CD8-positive, alpha-beta memory T cell (primary cell): Measurements from ENCODE around the gene CPLX3. TPM values are rescaled to one million over a fixed set of nuclear protein-coding genes. Genes with fewer than 3 reads are reported as not detected.

Source experiments
- CTCF ChIA-PET: fragments of 350-600 bp; sonication (Branson Sonifier 250); formaldehyde crosslinking; loops from one replicate; lab custom pipeline; 2021; ENCODE audit warnings: antibody characterized with exemption; lab: Charles Lee
- POLR2A ChIA-PET: fragments of 350-600 bp; sonication (Branson Sonifier 250); formaldehyde crosslinking; loops from one replicate; lab custom pipeline; 2021; ENCODE audit warnings: antibody characterized with exemption; lab: Charles Lee
- DNase-seq, 5 donors: peaks; one replicate each; pipeline versions ENCODE4 v3.0.0 to v3.0.0-alpha.2; 2020 to 2022; ENCODE audit warnings: mixed read lengths in 1 of 5
- H3K27ac ChIP-seq: one replicate; pipeline ENCODE4 v1.7.0; 2013; ENCODE audit warnings: low read depth, mild to moderate bottlenecking, low read length, moderate library complexity
- H3K27me3 ChIP-seq: 2 replicates; pipeline ENCODE4 v1.7.0; 2013; ENCODE audit warnings: low read length, mild to moderate bottlenecking; ENCODE audit not compliant: insufficient read depth, poor library complexity, severe bottlenecking
- H3K36me3 ChIP-seq: 2 replicates; pipeline ENCODE4 v1.7.0; 2013; ENCODE audit warnings: mild to moderate bottlenecking, low read length, moderate library complexity; ENCODE audit not compliant: insufficient read depth
- H3K4me1 ChIP-seq: 2 replicates; pipeline ENCODE4 v1.7.0; 2013; ENCODE audit warnings: mild to moderate bottlenecking, low read length, moderate library complexity; ENCODE audit not compliant: insufficient read depth
- H3K4me3 ChIP-seq: 2 replicates; pipeline ENCODE4 v1.7.0; 2013; ENCODE audit warnings: mild to moderate bottlenecking, low read length
- H3K9me3 ChIP-seq: 2 replicates; pipeline ENCODE4 v1.7.0; 2013; ENCODE audit warnings: mild to moderate bottlenecking, low read length
- H3K27ac Mint-ChIP-seq, 8 donors: one replicate each; pipeline ENCODE4 v1.8.0; 2020 to 2021; ENCODE audit warnings: mixed read lengths in 8 of 8, mild to moderate bottlenecking in 6 of 8, inconsistent platforms in 3 of 8, moderate library complexity in 3 of 8
- H3K27me3 Mint-ChIP-seq, 2 donors: one replicate each; pipeline ENCODE4 v1.8.0; 2020 to 2021; ENCODE audit warnings: mixed read lengths in 2 of 2, mild to moderate bottlenecking in 1 of 2, moderate library complexity in 1 of 2
- H3K36me3 Mint-ChIP-seq, 3 donors: one replicate each; pipeline ENCODE4 v1.8.0; 2020 to 2021; ENCODE audit warnings: mixed read lengths in 3 of 3, inconsistent platforms in 1 of 3, mild to moderate bottlenecking in 1 of 3
- H3K4me1 Mint-ChIP-seq, 3 donors: one replicate each; pipeline ENCODE4 v1.8.0; 2020 to 2021; ENCODE audit warnings: mixed read lengths in 3 of 3, inconsistent platforms in 1 of 3, mild to moderate bottlenecking in 1 of 3
- H3K4me3 Mint-ChIP-seq, 7 donors: one replicate each; pipeline ENCODE4 v1.8.0; 2020 to 2021; ENCODE audit warnings: mixed read lengths in 7 of 7, mild to moderate bottlenecking in 6 of 7, moderate library complexity in 4 of 7, inconsistent platforms in 2 of 7
- H3K9me3 Mint-ChIP-seq, 5 donors: one replicate each; pipeline ENCODE4 v1.8.0; 2020 to 2022; ENCODE audit warnings: mixed read lengths in 5 of 5, mild to moderate bottlenecking in 3 of 5, moderate library complexity in 2 of 5, inconsistent platforms in 1 of 5
- polyA plus RNA-seq: library from polyadenylated mRNA; unstranded; fragments of 300-500 nt; fragmentation: Illumina TruSeq; gene quantifications from one replicate; pipeline ENCODE4 v1.2.3, GENCODE V29; 2021
- total RNA-seq, 2 experiments: library from RNA; stranded (reverse); gene quantifications; one replicate each; pipeline ENCODE4 v1.2.3, GENCODE V29; 2021

The CPLX3 gene
- total and polyA plus RNA-seq, 3 experiments from 2014 or later = not detected

- H3K36me3 Mint-ChIP-seq = peaks cover 0 to 27% (median 10%) of the 10 kb centered on the region in 3 donors
- H3K4me3 Mint-ChIP-seq = peak overlapping the region; percentile 85 to 97 (median 91)
- peaks cover 0 to 5% of the 10 kb centered on the region in 2 donors for H3K27me3 Mint-ChIP-seq
- CTCF ChIA-PET = interaction anchor here (1.0 to 15.8 kb wide), 6 partner anchors 9 to 157 kb away, joined by 3 to 1086 read pairs (median 13); partner anchors contain the start of genes COX5A and CSK
- peak in 2 of 5 donors; percentile 37 to 39 for DNase-seq
- H3K4me1 Mint-ChIP-seq = peaks cover 91 to 95% (median 92%) of the 10 kb centered on the region in 3 donors
- Histone ChIP-seq H3K27me3 (no peaks in the 10 kb centered on the region), H3K9me3 (no peaks in the 10 kb centered on the region), H3K27ac (peak overlapping the region; percentile 69), H3K36me3 (peaks cover 11% of the 10 kb centered on the region), H3K4me1 (peaks cover 92% of the 10 kb centered on the region), H3K4me3 (peak overlapping the region; percentile 80)
- no peaks in the 10 kb centered on the region for H3K9me3 Mint-ChIP-seq
- POLR2A ChIA-PET = interaction anchor here (0.5 to 5.9 kb wide), 6 partner anchors 7 to 140 kb away, joined by 6 to 89 read pairs (median 12); partner anchors contain the start of gene CSK
- peak overlapping the region; percentile 92 to 99 (median 98) for H3K27ac Mint-ChIP-seq
Measured at GRCh38 chr15:74789171-74789631, 37.2 kb upstream of the CPLX3 start.

GRCh38 chr15:74789741-74790079, 36.7 kb upstream of the CPLX3 start:
- no peaks in the 10 kb centered on the region for H3K27me3 ChIP-seq
- peak overlapping the region; percentile 85 to 97 (median 91) for H3K4me3 Mint-ChIP-seq
- H3K4me1 Mint-ChIP-seq = peaks cover 92 to 96% (median 93%) of the 10 kb centered on the region in 3 donors
- peak overlapping the region; percentile 92 to 99 (median 98) for H3K27ac Mint-ChIP-seq
- peaks cover 0 to 25% (median 10%) of the 10 kb centered on the region in 3 donors for H3K36me3 Mint-ChIP-seq
- no peaks in the 10 kb centered on the region for H3K9me3 Mint-ChIP-seq
- peaks cover 11% of the 10 kb centered on the region for H3K36me3 ChIP-seq
- H3K27ac ChIP-seq = peak overlapping the region; percentile 12
- no peaks in the 10 kb centered on the region for H3K9me3 ChIP-seq
- no peak for DNase-seq
- POLR2A ChIA-PET = interaction anchor here (1.0 to 5.9 kb wide), 3 partner anchors 8 to 19 kb away, joined by 6 to 89 read pairs (median 8); partner anchors contain the start of gene CSK
- peaks cover 97% of the 10 kb centered on the region for H3K4me1 ChIP-seq
- CTCF ChIA-PET = interaction anchor here (1.0 to 15.8 kb wide), 6 partner anchors 9 to 158 kb away, joined by 3 to 1086 read pairs (median 6); partner anchors contain the start of genes COX5A and CSK
- peak overlapping the region; percentile 80 for H3K4me3 ChIP-seq
- H3K27me3 Mint-ChIP-seq = peaks cover 0 to 5% of the 10 kb centered on the region in 2 donors

- Histone ChIP-seq H3K9me3 (no peaks in the 10 kb centered on the region), H3K4me1 (peaks cover 99% of the 10 kb centered on the region), H3K27me3 (no peaks in the 10 kb centered on the region), H3K36me3 (peaks cover 11% of the 10 kb centered on the region), H3K27ac (peak overlapping the region; percentile 12), H3K4me3 (peak overlapping the region; percentile 80)
- Mint-ChIP-seq H3K27ac (peak overlapping the region; percentile 92 to 99 (median 98)), H3K9me3 (no peaks in the 10 kb centered on the region), H3K27me3 (peaks cover 0 to 3% of the 10 kb centered on the region in 2 donors), H3K36me3 (peaks cover 0 to 26% (median 8%) of the 10 kb centered on the region in 3 donors), H3K4me3 (peak overlapping the region; percentile 85 to 97 (median 91)), H3K4me1 (peaks cover 92 to 96% (median 93%) of the 10 kb centered on the region in 3 donors)
- CTCF ChIA-PET = interaction anchor here (1.2 to 15.8 kb wide), 4 partner anchors 9 to 158 kb away, joined by 3 to 1086 read pairs (median 4); partner anchors contain the start of gene CSK
- POLR2A ChIA-PET = interaction anchor here (0.6 to 5.9 kb wide), 3 partner anchors 8 to 71 kb away, joined by 5 to 89 read pairs (median 8); partner anchors contain the start of gene CSK
- peak in 1 of 5 donors; percentile 34 for DNase-seq
Measured at GRCh38 chr15:74790080-74790916, 36.1 kb upstream of the CPLX3 start.

GRCh38 chr15:74791007-74791406, 35.4 kb upstream of the CPLX3 start:
- no peak for DNase-seq
- CTCF ChIA-PET = interaction anchor here (1.2 to 15.8 kb wide), 3 partner anchors 8 to 112 kb away, joined by 3 to 1086 read pairs (median 5); partner anchors contain the start of gene CSK
- H3K27me3 Mint-ChIP-seq = peaks cover 0 to 3% of the 10 kb centered on the region in 2 donors
- Histone ChIP-seq H3K27ac (no peak overlapping the region), H3K4me1 (peaks cover 99% of the 10 kb centered on the region), H3K36me3 (peaks cover 11% of the 10 kb centered on the region), H3K4me3 (peak overlapping the region; percentile 3), H3K27me3 (no peaks in the 10 kb centered on the region), H3K9me3 (no peaks in the 10 kb centered on the region)
- peaks cover 90 to 96% (median 92%) of the 10 kb centered on the region in 3 donors for H3K4me1 Mint-ChIP-seq
- peaks cover 0 to 26% (median 6%) of the 10 kb centered on the region in 3 donors for H3K36me3 Mint-ChIP-seq
- H3K4me3 Mint-ChIP-seq = peak overlapping the region; percentile 68 to 95 (median 85)
- H3K9me3 Mint-ChIP-seq = no peaks in the 10 kb centered on the region
- peak overlapping the region; percentile 81 to 99 (median 97) for H3K27ac Mint-ChIP-seq
- POLR2A ChIA-PET = interaction anchor here (2.0 to 5.9 kb wide), 2 partner anchors 9 to 14 kb away, joined by 8 to 89 read pairs; partner anchors contain the start of gene CSK

GRCh38 chr15:74791667-74792066, 34.8 kb upstream of the CPLX3 start:
- Histone ChIP-seq H3K9me3 (no peaks in the 10 kb centered on the region), H3K4me3 (peak overlapping the region; percentile 3), H3K27me3 (no peaks in the 10 kb centered on the region), H3K27ac (no peak overlapping the region), H3K36me3 (peaks cover 11% of the 10 kb centered on the region), H3K4me1 (peaks cover 99% of the 10 kb centered on the region)
- Mint-ChIP-seq H3K36me3 (peaks cover 0 to 30% (median 7%) of the 10 kb centered on the region in 3 donors), H3K4me1 (peaks cover 90 to 96% (median 94%) of the 10 kb centered on the region in 3 donors), H3K27me3 (peaks cover 0 to 3% of the 10 kb centered on the region in 2 donors), H3K27ac (peak overlapping the region; percentile 81 to 98 (median 93)), H3K9me3 (no peaks in the 10 kb centered on the region), H3K4me3 (peak overlapping the region; percentile 68 to 95 (median 85))
- ChIA-PET CTCF (interaction anchor here (3.4 to 15.8 kb wide), 2 partner anchors 15 to 159 kb away, joined by 19 to 1086 read pairs; partner anchors contain the start of gene CSK), POLR2A (interaction anchor here (0.7 to 5.9 kb wide), 3 partner anchors 10 to 20 kb away, joined by 4 to 89 read pairs (median 15); partner anchors contain the start of gene CSK)
- DNase-seq = no peak

- Mint-ChIP-seq H3K4me3 (peak overlapping the region; percentile 68 to 95 (median 85)), H3K4me1 (peaks cover 85 to 93% (median 90%) of the 10 kb centered on the region in 3 donors), H3K9me3 (no peaks in the 10 kb centered on the region), H3K27ac (peak overlapping the region; percentile 81 to 98 (median 93)), H3K36me3 (peaks cover 0 to 31% (median 7%) of the 10 kb centered on the region in 3 donors), H3K27me3 (no peaks in the 10 kb centered on the region)
- DNase-seq = peak in 2 of 5 donors; percentile 15 to 34
- Histone ChIP-seq H3K36me3 (peaks cover 11% of the 10 kb centered on the region), H3K4me3 (peak overlapping the region; percentile 46), H3K4me1 (peaks cover 99% of the 10 kb centered on the region), H3K27ac (no peak overlapping the region), H3K9me3 (no peaks in the 10 kb centered on the region), H3K27me3 (no peaks in the 10 kb centered on the region)
- CTCF ChIA-PET = interaction anchor here (1.1 to 15.8 kb wide), 8 partner anchors 14 to 161 kb away, joined by 3 to 1086 read pairs (median 16); partner anchors contain the start of gene CSK
- POLR2A ChIA-PET = interaction anchor here (0.9 to 5.9 kb wide), 5 partner anchors 11 to 23 kb away, joined by 3 to 89 read pairs (median 15); partner anchors contain the start of gene CSK
Measured at GRCh38 chr15:74792227-74793016, 34.0 kb upstream of the CPLX3 start.
